ENCODE data around the gene XRCC4. TPM values are rescaled to one million over a fixed set of nuclear protein-coding genes. Genes with fewer than 3 reads are reported as not detected.

Gene XRCC4
- total RNA-seq, 1 experiment from 2014 or later = 24.6 TPM

DNA sequence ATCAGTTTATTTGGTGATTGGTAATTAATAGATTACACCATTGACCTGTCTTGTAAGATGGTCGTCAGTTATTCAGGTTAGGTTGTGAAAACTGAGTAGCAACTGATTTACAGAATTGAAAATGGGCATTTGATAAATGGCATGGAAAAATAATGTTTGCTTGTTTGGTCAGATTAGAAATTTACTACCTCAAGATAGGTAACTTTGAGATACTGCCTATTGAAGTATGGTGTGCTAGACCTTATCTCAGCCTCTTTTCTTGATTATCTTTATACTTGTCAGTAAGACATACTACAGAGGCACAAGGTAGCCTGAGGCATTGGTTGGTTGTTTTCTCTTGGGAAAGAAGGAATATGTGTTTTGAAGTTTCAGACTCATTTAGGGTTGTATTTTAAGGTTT, 174.5 kb downstream of the XRCC4 start:
- DNase-seq (ENCODE audit: low read depth, low spot score) = no peak
- H3K4me2 ChIP-seq (ENCODE audit: low read length) = no peak overlapping the region
- no peaks in the 10 kb centered on the region for H3K9me3 ChIP-seq (ENCODE audit: control insufficient read depth in 1 of 2, insufficient read depth in 1 of 2, low read depth in 1 of 2, low read length in 2 of 2)
- no peak overlapping the region for H3K27ac ChIP-seq (ENCODE audit: low read depth, low read length)
- H2AFZ ChIP-seq (ENCODE audit: low read depth, low read length, poor library complexity, severe bottlenecking) = no peak overlapping the region
- no peak overlapping the region for H3K4me3 ChIP-seq (replicated peaks in 1 of 2; ENCODE audit: low read depth in 1 of 2, low read length in 2 of 2)
- ChIA-PET RAD21 (ENCODE audit: low non-redundant PET in 1 of 2, low total read pairs in 2 of 2, uncharacterized antibody in 2 of 2, unreplicated experiment in 2 of 2) (no interaction called here), CTCF (no interaction called here), POLR2A (no interaction called here)
- no peaks in the 10 kb centered on the region for H3K4me1 ChIP-seq (ENCODE audit: control insufficient read depth in 1 of 2, insufficient read depth in 2 of 2, low read length in 2 of 2)
- no peak overlapping the region for H3K9ac ChIP-seq (ENCODE audit: low read length)
- no peaks in the 10 kb centered on the region for H3K79me2 ChIP-seq (ENCODE audit: insufficient read depth, low read length)
- no peak for TF ChIP-seq POLR2AphosphoS5 (IDR thresholded peaks at IDR 0.05; ENCODE audit: low read depth, low read length)
- TF ChIP-seq ZNF274 (IDR thresholded peaks at IDR 0.05; ENCODE audit: low read depth, low read length) = no peak
- no peak for TF ChIP-seq EZH2phosphoT487 (IDR thresholded peaks at IDR 0.05; ENCODE audit: borderline replicate concordance)
- TF ChIP-seq, protein P1, sequence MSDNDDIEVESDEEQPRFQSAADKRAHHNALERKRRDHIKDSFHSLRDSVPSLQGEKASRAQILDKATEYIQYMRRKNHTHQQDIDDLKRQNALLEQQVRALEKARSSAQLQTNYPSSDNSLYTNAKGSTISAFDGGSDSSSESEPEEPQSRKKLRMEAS (IDR thresholded peaks at IDR 0.05) = no peak
- TF ChIP-seq, protein P2, sequence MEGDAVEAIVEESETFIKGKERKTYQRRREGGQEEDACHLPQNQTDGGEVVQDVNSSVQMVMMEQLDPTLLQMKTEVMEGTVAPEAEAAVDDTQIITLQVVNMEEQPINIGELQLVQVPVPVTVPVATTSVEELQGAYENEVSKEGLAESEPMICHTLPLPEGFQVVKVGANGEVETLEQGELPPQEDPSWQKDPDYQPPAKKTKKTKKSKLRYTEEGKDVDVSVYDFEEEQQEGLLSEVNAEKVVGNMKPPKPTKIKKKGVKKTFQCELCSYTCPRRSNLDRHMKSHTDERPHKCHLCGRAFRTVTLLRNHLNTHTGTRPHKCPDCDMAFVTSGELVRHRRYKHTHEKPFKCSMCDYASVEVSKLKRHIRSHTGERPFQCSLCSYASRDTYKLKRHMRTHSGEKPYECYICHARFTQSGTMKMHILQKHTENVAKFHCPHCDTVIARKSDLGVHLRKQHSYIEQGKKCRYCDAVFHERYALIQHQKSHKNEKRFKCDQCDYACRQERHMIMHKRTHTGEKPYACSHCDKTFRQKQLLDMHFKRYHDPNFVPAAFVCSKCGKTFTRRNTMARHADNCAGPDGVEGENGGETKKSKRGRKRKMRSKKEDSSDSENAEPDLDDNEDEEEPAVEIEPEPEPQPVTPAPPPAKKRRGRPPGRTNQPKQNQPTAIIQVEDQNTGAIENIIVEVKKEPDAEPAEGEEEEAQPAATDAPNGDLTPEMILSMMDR (IDR thresholded peaks at IDR 0.05 in 2 of 3, conservative IDR thresholded peaks at IDR 0.05 in 1 of 3; ENCODE audit: borderline replicate concordance in 1 of 3, insufficient read depth in 1 of 3, low read depth in 2 of 3, low read length in 2 of 3) = no peak
- TF ChIP-seq ELF1 (IDR thresholded peaks at IDR 0.05; ENCODE audit: borderline replicate concordance, low read depth) = no peak
- no peak for TF ChIP-seq ZBTB33 (IDR thresholded peaks at IDR 0.05; ENCODE audit: extremely low read depth, insufficient replicate concordance, low read length)
- ATAC-seq = no peak
- H3K9me2 ChIP-seq (ENCODE audit: insufficient read depth) = no peaks in the 10 kb centered on the region
- intact Hi-C loops (cut with micrococcal nuclease) = no loop called here
- no peaks in the 10 kb centered on the region for H3K27me3 ChIP-seq (ENCODE audit: insufficient read depth, low read length)
- BruUV-seq (replicated peaks) = no TSS peak
- H4K20me1 ChIP-seq (ENCODE audit: insufficient read depth) = no peaks in the 10 kb centered on the region
- H3K36me3 ChIP-seq (ENCODE audit: control insufficient read depth in 1 of 2, insufficient read depth in 2 of 2, low read length in 2 of 2) = no peaks in the 10 kb centered on the region
